ENCODE results near the gene TGM4.

GRCh38 chr3:44890258-44890657, 15.8 kb downstream of the TGM4 start:
- TF ChIP-seq TEAD1 (CRISPR knock-in tag; IDR thresholded peaks at IDR 0.05) (no peak), ZBTB1 (CRISPR knock-in tag; IDR thresholded peaks at IDR 0.05; ENCODE audit: borderline replicate concordance, low read depth) (no peak), ZNF232 (CRISPR knock-in tag; IDR thresholded peaks at IDR 0.05) (no peak), MAX (CRISPR knock-in tag; IDR thresholded peaks at IDR 0.05) (no peak), HNRNPLL (IDR thresholded peaks at IDR 0.05; ENCODE audit: low read depth, low read length, poor library complexity, severe bottlenecking) (no peak), BRF1 (IDR thresholded peaks at IDR 0.05; ENCODE audit: borderline replicate concordance, extremely low read depth, insufficient read length) (no peak), HCFC1 (IDR thresholded peaks at IDR 0.05; ENCODE audit: low read depth, low read length) (no peak), CHD2 (IDR thresholded peaks at IDR 0.05; ENCODE audit: low read depth, low read length) (no peak)
